ENCODE results near the gene DENND4A.

GRCh38 chr15:65765106-65765505, 27.0 kb downstream of the DENND4A start:
- TF ChIP-seq POLR2A (IDR thresholded peaks at IDR 0.05) (no peak), CTCF (IDR thresholded peaks at IDR 0.05 in 4 of 5, conservative IDR thresholded peaks at IDR 0.05 in 1 of 5) (no peak)
